Astrocyte of the spinal cord (primary cell): ENCODE results near the gene CMSS1.
A peak's percentile ranks its signal among the peaks of the same experiment; 100 is the strongest.
"Not testable (repeated sequence)": the region's sequence is repeated elsewhere in the genome, so short reads cannot be mapped to it uniquely, and the experiment has no call there.

ENCODE experiments used
- DNase-seq: peaks from one replicate; pipeline ENCODE4 v3.0.0; 2011; ENCODE audit warnings: low read depth, low spot score
- H3K4me3 ChIP-seq: 2 replicates; pipeline ENCODE4 v1.5.1; 2011; ENCODE audit warnings: low read depth, mild to moderate bottlenecking, low read length, moderate library complexity
- CTCF ChIP-seq: IDR thresholded peaks from 2 replicates; pipeline ENCODE4 v1.5.1; 2012; ENCODE audit warnings: low read depth, mild to moderate bottlenecking, low read length, inconsistent platforms
- in situ Hi-C: cut with HindIII; loops from 2 replicates; pipeline ENCODE4 v1.10.0; 2017; ENCODE audit warnings: low sequenced_read_pairs

Gene CMSS1

GRCh38 chr3:100086401-100086800, 268.7 kb downstream of the CMSS1 start:
- in situ Hi-C loops = no loop called here
- no peak for DNase-seq
- no peak for TF ChIP-seq CTCF
- H3K4me3 ChIP-seq = no peak overlapping the region

- peak; percentile 85 for DNase-seq
- in situ Hi-C loops = no loop called here
- no peak overlapping the region for H3K4me3 ChIP-seq
- no peak for TF ChIP-seq CTCF
Observed at GRCh38 chr3:100087198-100087597, 269.5 kb downstream of the CMSS1 start.

GRCh38 chr3:100088735-100089368, 271.2 kb downstream of the CMSS1 start:
- no peak for DNase-seq
- no peak overlapping the region for H3K4me3 ChIP-seq
- in situ Hi-C loops = no loop called here
- TF ChIP-seq CTCF = no peak

GRCh38 chr3:100089812-100090668, 272.4 kb downstream of the CMSS1 start:
- in situ Hi-C loops = no loop called here
- no peak overlapping the region for H3K4me3 ChIP-seq
- peak; percentile 54 for DNase-seq
- peak; percentile 68 for TF ChIP-seq CTCF

GRCh38 chr3:100090669-100091005, 273.0 kb downstream of the CMSS1 start:
- in situ Hi-C loops = no loop called here
- H3K4me3 ChIP-seq = no peak overlapping the region
- no peak for TF ChIP-seq CTCF
- no peak for DNase-seq

- TF ChIP-seq CTCF = no peak
- H3K4me3 ChIP-seq = no peak overlapping the region
- no peak for DNase-seq
- in situ Hi-C loops = no loop called here
Observed at GRCh38 chr3:100093831-100094230, 276.2 kb downstream of the CMSS1 start.

GRCh38 chr3:100096286-100096685, 278.6 kb downstream of the CMSS1 start:
- in situ Hi-C loops, DNase-seq, H3K4me3 ChIP-seq: not testable (repeated sequence)
